K562 (cell line): ENCODE results near the gene VTN. TPM values are rescaled to one million over a fixed set of nuclear protein-coding genes. Genes with fewer than 3 reads are reported as not detected.

Experiments
- ATAC-seq: fragments of 200-7000 bp; cut with Tn5 transposase; 3 replicates; pipeline ENCODE4 v1.9.1; 2020; ENCODE audit warnings: moderate library complexity
- BruUV-seq: library from RNA; stranded (reverse); fragments of 400-500 nt; replicated peaks from 2 replicates; lab custom pipeline; 2021; lab: Mats Ljungman, UMichigan
- CTCF ChIA-PET: fragments of 300-600 bp; formaldehyde crosslinking; extraction: SDS; loops from one replicate; lab custom pipeline; 2021; ENCODE audit warnings: low intra/inter-chr PET ratio; lab: Yijun Ruan, JAX
- POLR2A ChIA-PET: fragments of 300-600, 350-650 bp; sonication (Branson Sonifier 250); formaldehyde crosslinking; extraction: SDS; loops from one replicate; lab custom pipeline; 2021; ENCODE audit warnings: antibody characterized with exemption, inconsistent platforms; lab: Yijun Ruan, JAX
- DNase-seq, 4 experiments: peaks; one replicate each; pipeline versions ENCODE4 v3.0.0 to v3.0.0-alpha.2; 2011 to 2018; ENCODE audit warnings: low spot score in 3 of 4, mixed read lengths in 3 of 4; ENCODE audit errors: extremely low read depth in 1 of 4
- FAIRE-seq: peaks from 2 replicates; lab custom pipeline; 2011; peaks lifted over from hg19 to GRCh38; lab: Jason Lieb, UNC
- H2AFZ ChIP-seq: 2 replicates; pipeline ENCODE4 v1.6.0; 2011; ENCODE audit warnings: low read depth, low read length, control low read depth, inconsistent platforms
- H3K27ac ChIP-seq: fragments of 200-600 bp; 3 replicates; pipeline ENCODE4 v1.8.0; 2011; ENCODE audit warnings: low read depth, mild to moderate bottlenecking, control low read depth, inconsistent platforms, low read length, moderate library complexity, mixed read lengths; ENCODE audit errors: extremely low read depth
- H3K27me3 ChIP-seq, 2 experiments: fragments of 300-600 bp in 1 of 2; 2 replicates in 1 of 2; 3 replicates in 1 of 2; pipeline versions ENCODE4 v1.6.0 to v1.8.0; 2011; ENCODE audit warnings: inconsistent platforms in 2 of 2, low read length in 2 of 2, mild to moderate bottlenecking in 1 of 2, mixed read lengths in 1 of 2, moderate library complexity in 1 of 2; ENCODE audit not compliant: control insufficient read depth in 2 of 2, insufficient read depth in 2 of 2
- H3K36me3 ChIP-seq: fragments of 300-600 bp; 3 replicates; pipeline ENCODE4 v1.8.0; 2011; ENCODE audit warnings: mild to moderate bottlenecking, low read length, inconsistent platforms; ENCODE audit not compliant: control insufficient read depth, insufficient read depth
- H3K4me1 ChIP-seq, 2 experiments: fragments of 200-600 bp in 1 of 2; replicated peaks in 1 of 2; 2 replicates in 1 of 2; 3 replicates in 1 of 2; pipeline versions ENCODE4 v1.5.1 to v1.8.0; 2011; ENCODE audit warnings: inconsistent platforms in 2 of 2, low read length in 2 of 2, mild to moderate bottlenecking in 1 of 2, mixed read lengths in 1 of 2, moderate library complexity in 1 of 2; ENCODE audit not compliant: control insufficient read depth in 2 of 2, insufficient read depth in 2 of 2
- H3K4me2 ChIP-seq: 2 replicates; pipeline ENCODE4 v1.6.1; 2011; ENCODE audit warnings: low read length, control low read depth, inconsistent platforms, mixed read lengths; ENCODE audit not compliant: insufficient read depth
- H3K4me3 ChIP-seq: fragments of 200-600 bp; sonication (generic), shearing (Covaris generic); 2 replicates; pipeline ENCODE4 v1.5.1; 2016; ENCODE audit warnings: control low read depth, inconsistent platforms
- H3K79me2 ChIP-seq: fragments of 200-600 bp; 3 replicates; pipeline ENCODE4 v1.8.0; 2011; ENCODE audit warnings: low read length, inconsistent platforms; ENCODE audit not compliant: control insufficient read depth, insufficient read depth
- H3K9ac ChIP-seq, 2 experiments: 2 replicates each; pipeline versions ENCODE4 v1.6.0 to v1.6.1; 2011; ENCODE audit warnings: low read depth in 2 of 2, low read length in 2 of 2, control low read depth in 1 of 2, inconsistent platforms in 1 of 2, mild to moderate bottlenecking in 1 of 2, mixed read lengths in 1 of 2; ENCODE audit not compliant: insufficient read depth in 1 of 2
- H3K9me1 ChIP-seq: one replicate; pipeline ENCODE4 v1.6.0; 2011; ENCODE audit warnings: inconsistent platforms, mild to moderate bottlenecking, low read length, moderate library complexity; ENCODE audit not compliant: control insufficient read depth, insufficient read depth
- H3K9me3 ChIP-seq: replicated peaks from 2 replicates; pipeline ENCODE4 v1.5.1; 2011; ENCODE audit warnings: low read depth, low read length, inconsistent platforms; ENCODE audit not compliant: control insufficient read depth, insufficient read depth
- H4K20me1 ChIP-seq: replicated peaks from 2 replicates; pipeline ENCODE4 v1.6.1; 2011; ENCODE audit warnings: low read length, inconsistent platforms, mixed read lengths; ENCODE audit not compliant: control insufficient read depth, insufficient read depth
- ETS2 ChIP-seq: IDR thresholded peaks from 2 replicates; pipeline ENCODE4 v1.6.1; 2016; ENCODE audit warnings: borderline replicate concordance, missing genetic modification characterization, mild to moderate bottlenecking, moderate library complexity, missing compliant biosample characterization; ENCODE audit not compliant: poor library complexity, severe bottlenecking
- MLLT1 ChIP-seq, 2 experiments: fragments of 450-650 bp; IDR thresholded peaks; 2 replicates each; pipeline ENCODE4 v1.6.1; 2016
- MYC ChIP-seq, 2 experiments: fragments of 250-450 bp in 1 of 2; sonication (Bioruptor Pico) in 1 of 2; IDR thresholded peaks; 2 replicates each; pipeline versions ENCODE4 v1.5.1 to v1.6.1; 2012 to 2021; ENCODE audit warnings: low read depth in 2 of 2, borderline replicate concordance in 1 of 2, improper control_type of control experiment in 1 of 2, low read length in 1 of 2, mild to moderate bottlenecking in 1 of 2, moderate library complexity in 1 of 2
- PHTF2 ChIP-seq: fragments of 250-450 bp; sonication (Bioruptor Pico); IDR thresholded peaks from 2 replicates; pipeline ENCODE4 v1.5.0; 2021; ENCODE audit warnings: mild to moderate bottlenecking
- PURB ChIP-seq: sonication (generic); formaldehyde crosslinking; IDR thresholded peaks from 2 replicates; pipeline ENCODE4 v1.9.0; 2021; ENCODE audit warnings: low read depth, mild to moderate bottlenecking, missing genetic modification reagents
- SNRNP70 ChIP-seq: fragments of 200-400 bp; formaldehyde crosslinking; optimal IDR thresholded peaks from 2 replicates; pipeline ENCODE3; 2017; ENCODE audit warnings: low read depth, low read length
- TBP ChIP-seq: optimal IDR thresholded peaks from 2 replicates; pipeline ENCODE3; 2011; ENCODE audit warnings: low read depth, low read length, improper control_type of control experiment
- TEAD1 ChIP-seq, 2 experiments: fragments of 450-650 bp in 1 of 2; sonication (generic) in 1 of 2; formaldehyde crosslinking; IDR thresholded peaks; 2 replicates each; pipeline versions ENCODE4 v1.4.0 to v1.8.0; 2020 to 2022; ENCODE audit warnings: mild to moderate bottlenecking in 2 of 2, missing genetic modification reagents in 1 of 2
- THAP12 ChIP-seq: fragments of 250-450 bp; sonication (Bioruptor Pico); IDR thresholded peaks from 2 replicates; pipeline ENCODE4 v1.9.0; 2021; ENCODE audit warnings: mild to moderate bottlenecking, inconsistent platforms
- ZNF3 ChIP-seq: fragments of 250-450 bp; sonication (Bioruptor Pico); IDR thresholded peaks from 2 replicates; pipeline ENCODE4 v1.5.0; 2021; ENCODE audit warnings: mild to moderate bottlenecking, moderate library complexity
- ZNF347 ChIP-seq: fragments of 450-650 bp; formaldehyde crosslinking; IDR thresholded peaks from 2 replicates; pipeline ENCODE4 v1.4.0; 2020; ENCODE audit warnings: low read depth, mild to moderate bottlenecking, moderate library complexity
- WGBS: fragments of 100-300 bp; shearing (Covaris generic); methylation state at CpG from one replicate; pipeline ENCODE4 v1.1.6; 2016; ENCODE audit warnings: low coverage, mixed read lengths; ENCODE audit not compliant: insufficient coverage; ENCODE audit errors: missing lambda C conversion rate; 5-methylcytosine and 5-hydroxymethylcytosine counted together
- in situ Hi-C: fragments of 300-500 bp; cut with MboI; formaldehyde crosslinking; loops from 4 replicates; pipeline ENCODE4 v1.15.0; 2018; ENCODE audit warnings: inconsistent platforms, mixed read lengths
- intact Hi-C: fragments of 100-400 bp; cut with micrococcal nuclease; formaldehyde crosslinking; loops from 2 replicates; pipeline ENCODE4 v1.14.2; 2022
- polyA plus RNA-seq, 8 experiments: library from polyadenylated mRNA; depleted of rRNA in 4 of 8; stranded (reverse) in 5 of 8; unstranded in 3 of 8; fragments of >200 nt; fragmentation: Nextera tagmentation in 2 of 8; fragmentation: Illumina TruSeq in 1 of 8; extraction: Ambion mirVana in 2 of 8; extraction: Trizol in 1 of 8; gene quantifications; 2 replicates each; pipeline versions ENCODE4 v1.2.1 to v1.2.3, GENCODE V29; 2011 to 2014; ENCODE audit warnings: inconsistent platforms in 1 of 8, missing spikeins in 1 of 8
- total RNA-seq, 7 experiments: library from RNA; depleted of rRNA in 6 of 7; stranded (reverse); fragments of >200 nt in 6 of 7; fragmentation: Illumina TruSeq in 2 of 7; extraction: Trizol in 2 of 7; gene quantifications; 2 replicates each; pipeline versions ENCODE4 v1.2.1 to v1.2.3, GENCODE V29; 2011 to 2021; ENCODE audit warnings: low replicate concordance in 1 of 7
- TF ChIP-seq, protein P1 (sequence below): sonication (generic); formaldehyde crosslinking; IDR thresholded peaks from 2 replicates; pipeline ENCODE4 v1.8.0; 2022; ENCODE audit warnings: missing genetic modification reagents, mild to moderate bottlenecking, moderate library complexity, borderline replicate concordance

The VTN gene
- total and polyA plus RNA-seq, 9 of the 15 experiments (the other 6 are each of a cell fraction or from before 2014, with no cell fraction given) = 0.13 to 1.0 (median 0.29) TPM; not detected in 1

GRCh38 chr17:28357061-28357900, 12.8 kb downstream of the VTN start, which contains the start of gene POLDIP2:
Gene POLDIP2 (minus strand): TSS chr17:28357527. CDS start chr17:28357448, 79 bp downstream.
- Histone ChIP-seq H3K36me3 (peaks cover 68% of the 10 kb centered on the region), H3K79me2 (peaks cover 34% of the 10 kb centered on the region), H3K4me2 (peak within 1 kb of the TSS; percentile 91), H3K27me3 (no peaks in the 10 kb centered on the region), H3K9ac (peak within 1 kb of the TSS; percentile 95 to 96), H3K27ac (peak within 1 kb of the TSS; percentile 89), H4K20me1 (no peaks in the 10 kb centered on the region), H3K4me3 (peak within 1 kb of the TSS; percentile 99), H3K9me1 (no peaks in the 10 kb centered on the region), H3K4me1 (peaks cover 5 to 10% of the 10 kb centered on the region in 2 experiments; a peak in 3 of 5 replicates), H2AFZ (peak within 1 kb of the TSS; percentile 96), H3K9me3 (no peaks in the 10 kb centered on the region)
- intact Hi-C loops = no loop called here
- in situ Hi-C loops = no loop called here
- POLR2A ChIA-PET = interaction anchor here (0.6 to 4.0 kb wide), 16 partner anchors 9 to 707 kb away, joined by 3 to 31 read pairs (median 4); partner anchors contain the start of genes IFT20, TNFAIP1 and VTN
- 1% methylated on average over 54 of the region's 80 CpGs for WGBS
- no TSS peak for BruUV-seq
- DNase-seq = peak; percentile 94 to 96 (median 94)
- peak; percentile 85 for FAIRE-seq
- peak; percentile 100 for ATAC-seq
- CTCF ChIA-PET = no interaction called here
- TF ChIP-seq TEAD1 (CRISPR knock-in tag; IDR thresholded peaks at IDR 0.05) (no peak), ETS2 (tag) (peak; percentile 71), MYC (IDR thresholded peaks at IDR 0.05; ENCODE audit: low read depth, low read length) (peak; percentile 54), MYC (CRISPR knock-in tag; IDR thresholded peaks at IDR 0.05; ENCODE audit: borderline replicate concordance, low read depth) (no peak; the same call in 1 of the 2 replicates), ZNF347 (no peak), PURB (CRISPR knock-in tag) (no peak), SNRNP70 (no peak), TBP (peak; percentile 85), THAP12 (peak; percentile 90), PHTF2 (no peak), MLLT1 (IDR thresholded peaks at IDR 0.05) (no peak), ZNF3 (no peak)
- TF ChIP-seq, protein P1, sequence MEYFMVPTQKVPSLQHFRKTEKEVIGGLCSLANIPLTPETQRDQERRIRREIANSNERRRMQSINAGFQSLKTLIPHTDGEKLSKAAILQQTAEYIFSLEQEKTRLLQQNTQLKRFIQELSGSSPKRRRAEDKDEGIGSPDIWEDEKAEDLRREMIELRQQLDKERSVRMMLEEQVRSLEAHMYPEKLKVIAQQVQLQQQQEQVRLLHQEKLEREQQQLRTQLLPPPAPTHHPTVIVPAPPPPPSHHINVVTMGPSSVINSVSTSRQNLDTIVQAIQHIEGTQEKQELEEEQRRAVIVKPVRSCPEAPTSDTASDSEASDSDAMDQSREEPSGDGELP = peak; percentile 71
